Gastrocnemius medialis (tissue), 4 donors: ENCODE measurements around the gene STRN3. TPM values are rescaled to one million over a fixed set of nuclear protein-coding genes. Genes with fewer than 3 reads are reported as not detected.

Experiments
- ATAC-seq, 2 donors: fragments of 150-250 bp; one replicate each; pipeline ENCODE4 v1.9.1; 2016
- DNase-seq, 2 donors: peaks; one replicate each; pipeline ENCODE4 v3.0.0-alpha.2; 2019
- H3K27ac ChIP-seq, 4 donors: fragments of 200-600 bp; sonication (generic); 1 replicate in 1 of 4; 2 replicates in 3 of 4; pipeline ENCODE4 v1.5.1; 2016 to 2018; ENCODE audit warnings: mild to moderate bottlenecking in 2 of 4, moderate library complexity in 1 of 4
- H3K27me3 ChIP-seq, 3 donors: fragments of 200-600 bp; sonication (generic) in 2 of 3; 1 replicate in 1 of 3; 2 replicates in 2 of 3; pipeline versions ENCODE4 v1.5.1 to v1.6.0; 2016 to 2019; ENCODE audit warnings: mild to moderate bottlenecking in 1 of 3, moderate library complexity in 1 of 3
- H3K36me3 ChIP-seq, 2 donors: fragments of 200-600 bp; sonication (generic) in 1 of 2; one replicate each; pipeline ENCODE4 v1.5.1; 2017 to 2018
- H3K4me1 ChIP-seq, 2 donors: fragments of 200-600 bp; sonication (generic) in 1 of 2; one replicate each; pipeline ENCODE4 v1.5.1; 2016 to 2017; ENCODE audit warnings: mild to moderate bottlenecking in 2 of 2
- H3K4me3 ChIP-seq, 4 donors: fragments of 200-600 bp; sonication (generic) in 3 of 4; 1 replicate in 1 of 4; 2 replicates in 3 of 4; pipeline ENCODE4 v1.5.1; 2016 to 2019; ENCODE audit warnings: mild to moderate bottlenecking in 2 of 4
- H3K9me3 ChIP-seq, 3 donors: fragments of 200-600 bp; sonication (generic) in 2 of 3; 1 replicate in 1 of 3; 2 replicates in 2 of 3; pipeline ENCODE4 v1.5.1; 2016 to 2019
- CTCF ChIP-seq, 5 experiments: fragments of 450-650 bp in 3 of 5; fragments of 200-600 bp in 2 of 5; sonication (generic) in 2 of 5; IDR thresholded peaks in 4 of 5; conservative IDR thresholded peaks in 1 of 5; 1 replicate in 4 of 5; 2 replicates in 1 of 5; pipeline ENCODE4 v1.5.1; 2016 to 2019; ENCODE audit warnings: antibody characterized with exemption in 5 of 5, mild to moderate bottlenecking in 3 of 5, moderate library complexity in 3 of 5
- POLR2A ChIP-seq, 2 donors: fragments of 450-650 bp; IDR thresholded peaks; one replicate each; pipeline ENCODE4 v1.6.1; 2017; ENCODE audit warnings: antibody characterized with exemption in 2 of 2, mild to moderate bottlenecking in 2 of 2, moderate library complexity in 2 of 2
- in situ Hi-C, 4 donors: fragments of 200-750 bp; cut with MboI; loops; one replicate each; pipeline versions ENCODE4 v1.15.0 to v1.8.0; 2017; ENCODE audit warnings: low sequenced_read_pairs in 4 of 4
- intact Hi-C: fragments of 100-400 bp; cut with DNase I; formaldehyde crosslinking; loops from one replicate; pipeline ENCODE4 v1.15.1; 2023; ENCODE audit warnings: low total_unique reads
- total RNA-seq, 4 donors: library from RNA; depleted of rRNA; stranded (reverse); fragments of >200 nt; gene quantifications; one replicate each; pipeline versions ENCODE4 v1.1.0 to v1.2.3, GENCODE V29; 2016

Gene STRN3
- total RNA-seq, 4 donors from 2014 or later = 57.7 to 98.7 (median 77.9) TPM

GRCh38 chr14:30994681-30995620, 31.2 kb downstream of the STRN3 start:
- H3K4me1 ChIP-seq = peaks cover 40 to 51% of the 10 kb centered on the region in 2 donors
- intact Hi-C loops (no loop called here), in situ Hi-C loops (loop anchor here in 2 of 4 donors (25.0 kb wide), 1 partner anchor 367 kb away; no protein-coding TSS in a partner anchor)
- ATAC-seq (peak; percentile 77 to 81), DNase-seq (no peak)
- H3K4me3 ChIP-seq = peak overlapping the region in 3 of 4 donors; percentile 2 to 22 (median 8)
- peaks cover 0 to 5% (median 0%) of the 10 kb centered on the region in 3 donors for H3K9me3 ChIP-seq
- TF ChIP-seq CTCF (IDR thresholded peaks at IDR 0.05 in 4 of 5, conservative IDR thresholded peaks at IDR 0.05 in 1 of 5) (no peak), POLR2A (IDR thresholded peaks at IDR 0.05) (no peak)
- no peaks in the 10 kb centered on the region for H3K27me3 ChIP-seq
- no peaks in the 10 kb centered on the region for H3K36me3 ChIP-seq
- H3K27ac ChIP-seq = peak overlapping the region; percentile 66 to 80 (median 79)

- Histone ChIP-seq H3K4me3 (no peak overlapping the region), H3K27me3 (no peaks in the 10 kb centered on the region), H3K4me1 (peaks cover 39 to 64% of the 10 kb centered on the region in 2 donors), H3K9me3 (no peaks in the 10 kb centered on the region), H3K36me3 (no peaks in the 10 kb centered on the region), H3K27ac (peak overlapping the region in 2 of 4 donors; percentile 8 to 79)
- ATAC-seq (no peak), DNase-seq (no peak)
- intact Hi-C loops (loop anchor here (2.0 kb wide), 1 partner anchor 34 kb away; the partner anchor contains the start of gene STRN3), in situ Hi-C loops (loop anchor here in 2 of 4 donors (25.0 kb wide), 1 partner anchor 369 kb away; no protein-coding TSS in a partner anchor)
- TF ChIP-seq POLR2A (IDR thresholded peaks at IDR 0.05) = no peak
- TF ChIP-seq CTCF (IDR thresholded peaks at IDR 0.05 in 4 of 5, conservative IDR thresholded peaks at IDR 0.05 in 1 of 5) = no peak
These were observed 33.1 kb downstream of the STRN3 start for GRCh38 chr14:30993071-30993470.

- intact Hi-C loops (no loop called here), in situ Hi-C loops (loop anchor here in 2 of 4 donors (25.0 kb wide), 1 partner anchor 371 kb away; no protein-coding TSS in a partner anchor)
- Histone ChIP-seq H3K36me3 (no peaks in the 10 kb centered on the region), H3K27me3 (no peaks in the 10 kb centered on the region), H3K9me3 (no peaks in the 10 kb centered on the region), H3K4me3 (no peak overlapping the region), H3K27ac (peak overlapping the region in 2 of 4 donors; percentile 2 to 16), H3K4me1 (peaks cover 39 to 67% of the 10 kb centered on the region in 2 donors)
- DNase-seq = no peak
- TF ChIP-seq POLR2A (IDR thresholded peaks at IDR 0.05) (no peak), CTCF (IDR thresholded peaks at IDR 0.05 in 4 of 5, conservative IDR thresholded peaks at IDR 0.05 in 1 of 5) (no peak)
- ATAC-seq = no peak
These were observed 34.8 kb downstream of the STRN3 start for GRCh38 chr14:30991408-30991807.

- H3K36me3 ChIP-seq = no peaks in the 10 kb centered on the region
- intact Hi-C loops = no loop called here
- TF ChIP-seq CTCF (IDR thresholded peaks at IDR 0.05 in 4 of 5, conservative IDR thresholded peaks at IDR 0.05 in 1 of 5) (no peak), POLR2A (IDR thresholded peaks at IDR 0.05) (no peak)
- peak overlapping the region in 1 of 4 donors; percentile 16 for H3K27ac ChIP-seq
- H3K4me1 ChIP-seq = peaks cover 32 to 61% of the 10 kb centered on the region in 2 donors
- H3K27me3 ChIP-seq = no peaks in the 10 kb centered on the region
- H3K4me3 ChIP-seq = no peak overlapping the region
- no peaks in the 10 kb centered on the region for H3K9me3 ChIP-seq
- DNase-seq (no peak), ATAC-seq (no peak)
- in situ Hi-C loops = loop anchor here in 2 of 4 donors (25.0 kb wide), 1 partner anchor 372 kb away; no protein-coding TSS in a partner anchor
These were observed 35.4 kb downstream of the STRN3 start for GRCh38 chr14:30990770-30991169.
